Effector CD4-positive, alpha-beta T cell (primary cell): ENCODE data around the gene LPCAT3.
"Not testable (repeated sequence)": the region's sequence is repeated elsewhere in the genome, so short reads cannot be mapped to it uniquely, and the experiment has no call there.

Experiments
- DNase-seq: peaks from one replicate; pipeline ENCODE4 v3.0.0-alpha.2; 2020
- total RNA-seq: gene quantifications from one replicate; lab custom pipeline; 2026; lab: John Stamatoyannopoulos, UW

LPCAT3 gene, protein sequence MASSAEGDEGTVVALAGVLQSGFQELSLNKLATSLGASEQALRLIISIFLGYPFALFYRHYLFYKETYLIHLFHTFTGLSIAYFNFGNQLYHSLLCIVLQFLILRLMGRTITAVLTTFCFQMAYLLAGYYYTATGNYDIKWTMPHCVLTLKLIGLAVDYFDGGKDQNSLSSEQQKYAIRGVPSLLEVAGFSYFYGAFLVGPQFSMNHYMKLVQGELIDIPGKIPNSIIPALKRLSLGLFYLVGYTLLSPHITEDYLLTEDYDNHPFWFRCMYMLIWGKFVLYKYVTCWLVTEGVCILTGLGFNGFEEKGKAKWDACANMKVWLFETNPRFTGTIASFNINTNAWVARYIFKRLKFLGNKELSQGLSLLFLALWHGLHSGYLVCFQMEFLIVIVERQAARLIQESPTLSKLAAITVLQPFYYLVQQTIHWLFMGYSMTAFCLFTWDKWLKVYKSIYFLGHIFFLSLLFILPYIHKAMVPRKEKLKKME
- total RNA-seq, result 24.6 reads per million, percentile 51 among the genes with 10 or more reads in this experiment

DNA sequence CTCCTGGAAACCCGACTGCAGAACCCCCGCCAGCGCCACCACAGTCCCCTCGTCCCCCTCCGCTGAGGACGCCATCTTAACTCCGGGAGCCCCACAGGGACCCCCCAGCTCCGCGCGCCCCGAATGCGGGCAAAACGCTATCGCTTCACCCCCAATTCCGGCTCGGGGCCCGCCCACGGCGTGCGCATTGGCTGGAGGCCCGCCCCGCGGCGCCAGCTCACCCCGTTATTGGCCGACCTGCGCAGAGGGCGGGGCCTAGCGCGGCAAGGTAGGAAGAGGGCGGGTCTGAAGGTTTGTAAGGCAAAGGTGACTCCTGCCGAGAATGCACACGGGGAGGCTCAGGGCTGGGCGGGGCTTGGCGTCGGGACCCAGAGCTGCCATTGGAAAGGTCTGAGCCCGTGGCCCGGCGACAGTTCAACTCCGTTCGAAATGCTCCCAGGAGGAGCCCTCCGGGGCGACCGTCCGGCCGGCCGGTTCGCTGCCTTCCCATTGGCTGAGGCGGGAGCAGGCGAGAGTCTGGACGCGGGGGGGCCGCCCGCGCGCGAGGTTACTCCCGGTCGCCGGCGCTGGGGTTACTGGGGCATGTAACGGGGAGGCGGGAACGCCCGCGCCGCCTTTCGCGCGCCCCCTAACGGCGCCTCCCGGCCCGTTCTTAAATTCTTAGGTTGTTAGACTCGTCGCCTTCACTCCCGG lies at the start of gene LPCAT3:
Gene LPCAT3, minus strand, starts transcription at position 127 of the 693 bp plus-strand sequence. Its CDS starts 52 bp downstream, at position 75.
- peak; percentile 95 for DNase-seq

DNA sequence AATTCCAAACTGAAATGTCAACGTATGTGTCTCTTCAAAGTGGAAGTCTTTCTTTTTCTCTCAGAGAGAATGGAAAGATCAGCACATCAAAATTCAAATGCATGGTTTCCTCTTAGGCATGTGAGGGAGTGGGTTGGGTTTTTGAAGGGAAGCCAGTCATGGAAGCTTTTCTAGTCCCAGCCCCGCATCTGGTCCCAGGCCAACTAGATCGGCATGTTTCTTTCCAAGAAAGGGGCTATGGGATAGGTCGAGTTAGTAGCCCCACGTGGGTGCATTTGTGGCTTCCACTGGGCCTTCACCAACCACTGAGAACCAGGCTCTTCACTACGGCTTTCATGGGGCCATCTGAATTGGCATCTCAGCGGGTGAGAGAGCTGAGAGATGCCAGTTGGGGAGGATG lies 48.8 kb upstream of the LPCAT3 start:
- DNase-seq, result no peak

DNA sequence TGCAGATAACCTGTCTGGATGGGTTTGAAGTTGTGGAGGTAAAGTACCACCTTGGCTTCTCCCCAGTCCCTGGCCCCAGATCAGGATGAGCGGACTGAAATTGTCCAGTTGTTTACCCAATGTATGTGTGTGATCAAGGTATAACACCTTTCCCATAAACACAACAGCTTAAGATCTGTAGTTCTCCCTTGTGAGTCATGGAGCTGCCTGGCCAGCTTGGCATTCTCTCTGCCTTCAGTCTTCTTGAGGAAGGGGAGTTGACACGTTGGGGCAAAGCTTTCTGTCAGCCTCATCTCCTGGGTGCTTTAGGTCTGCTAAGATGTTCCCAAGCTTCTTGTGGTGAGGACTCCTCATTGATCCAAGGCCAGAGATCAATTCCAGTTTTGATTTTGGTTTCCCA lies 48.3 kb upstream of the LPCAT3 start:
- no peak for DNase-seq

DNA sequence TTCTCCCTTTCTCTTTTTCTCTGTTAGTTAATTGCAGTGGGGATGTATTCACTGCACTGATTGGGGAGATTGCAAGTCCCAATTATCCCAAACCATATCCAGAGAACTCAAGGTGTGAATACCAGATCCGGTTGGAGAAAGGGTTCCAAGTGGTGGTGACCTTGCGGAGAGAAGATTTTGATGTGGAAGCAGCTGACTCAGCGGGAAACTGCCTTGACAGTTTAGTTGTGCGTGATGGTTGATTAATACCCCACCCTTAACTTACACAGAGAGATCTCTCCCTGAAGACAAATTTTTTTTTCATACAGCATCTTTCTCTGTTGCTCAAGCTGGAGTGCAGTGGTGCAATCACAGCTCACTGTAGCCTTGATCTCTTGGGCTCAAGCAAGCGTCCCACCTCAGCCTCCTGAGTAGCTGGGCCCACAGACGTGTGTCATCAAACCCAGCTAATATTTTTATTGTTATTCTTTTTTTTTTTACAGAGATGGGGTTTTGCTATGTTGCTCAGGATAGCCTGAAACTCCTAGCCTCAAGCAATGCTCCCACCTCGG lies 46.9 kb upstream of the LPCAT3 start:
- no peak for DNase-seq

DNA sequence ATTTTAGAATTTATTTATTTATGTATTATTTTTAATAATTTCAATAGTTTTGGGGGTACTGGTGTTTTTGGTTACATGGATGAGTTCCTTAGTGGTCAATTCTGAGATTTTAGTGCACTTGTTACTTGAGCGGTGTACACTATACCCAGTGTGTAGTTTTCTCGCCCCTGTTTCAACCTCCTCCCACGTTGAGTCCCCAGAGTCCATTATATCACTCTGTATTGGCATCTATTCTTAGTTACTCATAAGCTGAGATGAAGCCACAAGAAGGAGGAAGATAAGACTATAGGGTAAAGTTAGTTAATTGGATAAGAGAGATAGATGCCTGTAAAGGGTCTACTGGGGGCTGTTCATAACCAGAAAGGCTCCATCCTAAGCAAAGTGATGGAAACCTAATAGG lies 46.2 kb upstream of the LPCAT3 start:
- no peak for DNase-seq

DNA sequence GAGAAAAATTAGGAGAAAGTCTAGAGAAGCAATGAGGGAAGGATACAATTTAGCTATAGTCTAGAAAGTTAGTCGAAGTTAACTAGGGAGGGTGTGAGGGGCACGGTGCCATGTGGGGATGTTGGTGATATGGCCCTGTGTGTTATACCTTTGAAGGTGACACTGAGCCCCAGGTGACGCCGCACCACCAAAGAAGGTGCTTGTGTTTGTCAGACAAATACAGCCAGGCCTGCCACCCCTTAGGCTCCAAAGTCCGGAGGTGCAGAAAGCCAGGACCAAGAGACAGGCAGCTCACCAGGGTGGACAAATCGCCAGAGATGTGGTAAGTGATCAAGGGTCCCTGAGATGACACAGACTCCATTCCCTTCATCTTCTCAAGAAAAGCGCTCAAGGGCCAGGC lies 43.3 kb upstream of the LPCAT3 start:
- DNase-seq, result no peak

DNA sequence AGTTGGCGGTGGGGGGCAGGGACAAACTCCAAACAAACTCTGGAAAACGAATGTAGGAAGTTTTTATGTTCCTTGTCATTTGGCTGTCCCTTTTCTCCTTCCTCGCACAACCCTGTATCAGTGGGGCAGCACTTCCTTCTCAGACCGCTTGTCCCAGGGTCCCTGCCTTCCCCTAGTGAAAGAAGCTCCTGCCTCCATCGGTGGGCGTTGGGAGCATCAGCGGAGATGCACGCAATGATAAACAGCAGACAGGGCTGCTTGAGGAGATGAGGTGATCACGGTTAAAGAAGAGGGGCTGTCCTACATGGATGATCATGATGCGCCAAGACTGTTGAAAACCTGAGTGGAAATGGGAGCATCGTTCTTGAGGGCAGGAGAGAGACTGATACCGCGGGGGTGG lies 42.9 kb upstream of the LPCAT3 start:
- no peak for DNase-seq

DNA sequence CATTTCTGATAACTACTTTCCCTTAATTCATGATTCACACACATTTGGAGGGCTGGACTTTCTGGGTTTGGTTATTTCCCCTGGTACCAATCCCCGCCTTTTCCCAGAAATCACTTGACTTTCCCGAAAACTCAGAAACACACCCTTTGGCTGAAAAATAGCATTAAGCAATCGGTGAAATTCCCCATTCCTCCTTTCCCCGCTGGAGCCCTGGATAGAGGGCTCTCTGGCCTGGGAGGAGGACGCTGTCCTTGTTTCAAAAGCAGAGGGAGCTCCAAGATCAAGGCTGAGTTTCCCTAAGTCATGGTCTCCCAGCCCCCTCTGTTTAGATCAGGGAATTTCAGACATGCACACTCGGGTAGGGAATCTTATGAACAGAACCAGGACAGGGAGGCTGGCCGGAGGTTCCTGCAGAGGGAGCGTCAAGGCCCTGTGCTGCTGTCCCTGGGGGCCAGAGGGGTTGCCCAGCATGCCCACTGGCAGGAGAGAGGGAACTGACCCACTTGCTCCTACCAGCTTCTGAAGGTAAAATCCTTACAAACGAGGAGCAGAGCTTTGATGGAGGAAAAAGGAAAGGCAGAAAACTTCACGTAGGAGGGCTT lies 42.2 kb upstream of the LPCAT3 start, which contains the start of gene C1S:
Gene C1S, plus strand, starts transcription at position 366 of the 602 bp plus-strand sequence. CDS start 1,195 bp downstream, outside the sequence.
- no peak for DNase-seq

DNA sequence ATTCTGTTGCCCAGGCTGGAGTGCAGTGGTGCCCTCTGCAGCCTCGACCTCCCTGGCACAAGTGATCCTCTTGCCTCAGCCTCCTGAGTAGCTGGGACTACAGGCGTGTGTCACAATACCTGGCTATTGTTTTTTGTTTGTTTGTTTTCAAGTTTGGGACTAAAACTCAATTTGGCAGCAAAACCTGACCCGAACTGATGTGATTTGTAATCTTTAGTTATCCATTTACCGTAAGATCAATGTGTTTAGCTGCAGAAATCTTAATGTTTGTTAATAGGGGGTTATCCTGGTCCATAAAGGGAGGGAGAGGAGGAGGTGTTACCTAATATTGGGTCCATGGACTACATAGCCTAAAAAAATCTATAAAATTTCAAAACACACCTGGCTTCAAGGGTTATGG lies 41.5 kb upstream of the LPCAT3 start:
- DNase-seq, result no peak

DNA sequence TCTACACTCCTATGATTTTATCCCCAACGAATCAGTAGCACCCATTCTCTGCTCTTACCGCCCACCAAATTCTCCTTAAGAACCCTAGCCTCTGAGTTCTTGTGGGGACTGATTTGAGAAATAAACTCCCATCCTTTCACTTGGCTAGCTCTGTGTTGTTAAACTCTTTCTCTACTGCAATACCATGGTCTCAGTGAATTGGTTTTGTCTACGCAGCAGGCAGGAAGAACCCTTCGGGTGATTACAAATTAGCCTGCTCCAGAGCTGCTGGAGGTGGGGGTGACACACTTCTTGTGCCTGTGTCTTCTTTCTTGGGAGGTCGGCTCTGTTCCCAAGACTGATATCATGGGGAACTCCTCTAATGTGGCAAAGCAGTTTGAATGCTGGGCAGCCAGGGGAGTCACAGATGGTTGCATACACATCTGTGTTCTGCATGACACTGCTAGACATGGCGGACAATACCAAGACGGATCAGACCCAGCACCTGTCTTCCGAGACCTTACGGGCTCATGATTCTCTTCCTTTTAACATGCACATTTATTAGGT lies 40.6 kb upstream of the LPCAT3 start:
- no peak for DNase-seq

DNA sequence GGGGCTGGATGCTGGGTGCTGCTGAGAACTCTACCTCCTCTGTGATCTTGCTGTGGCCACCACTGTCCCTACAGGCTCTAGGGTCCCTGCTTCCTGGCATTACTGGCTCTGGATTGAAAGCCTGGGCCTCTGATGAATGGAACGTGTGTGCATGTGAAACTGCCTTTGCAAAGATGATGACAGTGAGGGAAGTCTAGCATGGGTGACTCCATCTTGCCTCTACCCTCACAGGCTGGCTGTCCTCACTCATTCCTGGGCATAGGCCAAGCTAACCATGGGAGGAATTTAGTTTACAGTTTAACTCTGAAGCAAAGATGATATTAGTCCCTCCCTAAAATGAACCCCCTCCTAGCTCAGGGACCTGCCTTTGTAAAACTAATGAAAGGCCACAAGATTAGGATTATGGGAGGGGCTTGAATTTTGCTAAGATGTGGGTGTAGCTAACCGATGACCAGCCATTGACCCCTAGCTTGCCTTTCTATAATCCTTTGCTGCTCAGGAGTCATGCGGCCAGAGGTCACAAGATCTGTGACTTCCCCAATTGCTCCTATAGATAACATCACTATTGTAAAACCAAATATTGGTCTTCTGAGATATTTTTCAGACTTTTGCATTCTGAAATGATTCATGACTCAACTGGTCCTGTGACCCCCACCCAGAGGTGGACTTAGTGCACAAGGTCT lies 40.0 kb upstream of the LPCAT3 start:
- DNase-seq, result no peak

DNA sequence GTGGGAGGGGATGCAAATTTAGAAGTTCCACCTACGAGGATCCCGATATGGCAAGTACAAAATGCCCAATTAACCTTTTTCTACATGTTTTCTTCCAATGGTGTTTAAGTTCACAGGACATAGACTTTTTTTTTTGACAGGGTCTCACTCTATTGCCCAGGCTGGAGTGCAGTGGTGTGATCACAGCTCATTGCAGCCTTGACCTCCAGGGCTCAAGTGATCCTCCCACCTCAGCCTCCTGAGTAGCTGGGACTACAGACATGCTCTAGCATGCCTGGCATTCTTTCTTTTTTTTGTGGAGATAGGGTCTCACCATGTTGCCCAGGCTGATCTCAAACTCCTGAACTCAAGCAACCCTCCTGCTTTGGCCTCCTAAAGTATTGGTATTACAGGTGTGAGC lies 37.5 kb upstream of the LPCAT3 start:
- DNase-seq, result not testable (repeated sequence)

DNA sequence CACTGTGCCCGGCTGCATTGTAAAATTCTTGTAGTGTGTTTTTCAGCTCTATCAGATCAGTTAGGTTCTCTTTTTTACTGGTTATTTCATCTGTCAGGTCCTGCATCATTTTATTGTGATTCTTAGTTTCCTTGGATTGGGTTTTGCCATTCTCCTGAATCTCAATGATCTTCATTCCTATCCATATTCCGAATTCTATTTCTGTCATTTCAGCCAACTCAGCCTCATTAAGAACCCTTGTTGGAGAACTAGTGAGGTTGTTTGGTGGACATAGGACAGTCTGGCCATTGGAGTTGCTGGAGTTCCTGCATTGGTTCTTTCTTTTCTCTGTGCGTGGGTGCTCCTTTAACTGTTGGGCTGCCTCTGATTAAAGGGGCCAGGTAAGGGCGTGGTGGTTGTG lies 36.6 kb upstream of the LPCAT3 start:
- no peak for DNase-seq

DNA sequence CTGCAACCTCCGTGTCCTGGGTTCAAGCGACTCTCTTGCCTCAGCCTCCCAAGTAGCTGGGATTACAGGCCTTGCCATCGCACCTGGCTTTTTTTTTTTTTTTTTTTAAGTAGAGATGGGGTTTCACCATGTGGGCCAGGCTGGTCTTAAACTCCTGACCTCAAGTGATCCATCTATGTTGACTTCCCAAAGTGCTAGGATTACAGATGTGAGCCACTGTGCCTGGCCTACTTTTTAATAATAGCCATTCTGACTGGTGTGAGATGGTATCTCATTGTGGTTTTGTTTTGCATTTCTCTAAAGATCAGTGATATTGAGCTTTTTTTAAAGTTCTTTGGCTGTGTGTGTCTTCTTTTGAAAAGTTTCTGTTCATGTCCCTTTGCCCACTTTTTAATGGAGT lies 31.7 kb upstream of the LPCAT3 start:
- not testable (repeated sequence) for DNase-seq

DNA sequence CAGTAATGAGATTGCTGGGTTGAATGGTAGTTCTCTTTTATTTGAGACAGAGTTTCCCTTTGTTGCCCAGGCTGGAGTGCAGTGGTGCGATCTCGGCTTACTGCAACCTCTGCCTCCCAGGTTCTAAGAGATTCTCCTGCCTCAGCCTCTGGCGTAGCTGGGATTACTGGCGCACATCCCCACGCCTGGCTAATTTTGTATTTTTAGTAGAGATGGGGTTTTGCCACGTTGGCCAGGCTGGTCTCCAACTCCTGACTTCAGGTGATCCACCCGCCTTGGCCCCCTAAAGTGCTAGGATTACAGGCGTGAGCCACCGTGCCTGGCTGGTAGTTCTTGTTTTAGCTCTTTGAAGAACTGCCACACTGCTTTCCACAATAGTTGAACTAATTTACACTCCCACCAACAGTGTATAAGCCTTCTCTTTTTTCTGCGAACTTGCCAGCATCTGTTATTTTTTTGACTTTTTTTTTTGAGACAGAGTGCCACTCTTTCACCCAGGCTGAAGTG lies 31.2 kb upstream of the LPCAT3 start:
- DNase-seq, result not testable (repeated sequence)

DNA sequence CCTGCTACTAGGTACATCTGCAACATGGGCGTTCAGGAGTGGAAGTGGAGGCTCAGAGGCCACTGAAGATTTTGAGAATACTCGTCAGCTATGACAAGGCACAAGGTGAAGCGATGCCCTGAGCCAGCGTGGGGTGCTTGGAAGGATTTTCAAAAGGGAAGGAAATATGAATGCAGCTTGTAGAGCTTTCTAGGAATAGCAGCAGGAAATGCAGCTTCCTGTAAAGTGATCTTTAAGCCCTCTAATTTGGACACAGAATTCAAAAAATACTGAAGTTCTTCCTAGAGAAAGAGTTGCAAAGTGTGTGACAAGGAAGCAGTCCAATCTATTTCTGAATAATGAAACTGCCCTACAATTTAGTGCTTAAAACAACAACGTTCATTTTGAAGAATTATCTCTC lies 29.0 kb upstream of the LPCAT3 start:
- DNase-seq, result no peak

DNA sequence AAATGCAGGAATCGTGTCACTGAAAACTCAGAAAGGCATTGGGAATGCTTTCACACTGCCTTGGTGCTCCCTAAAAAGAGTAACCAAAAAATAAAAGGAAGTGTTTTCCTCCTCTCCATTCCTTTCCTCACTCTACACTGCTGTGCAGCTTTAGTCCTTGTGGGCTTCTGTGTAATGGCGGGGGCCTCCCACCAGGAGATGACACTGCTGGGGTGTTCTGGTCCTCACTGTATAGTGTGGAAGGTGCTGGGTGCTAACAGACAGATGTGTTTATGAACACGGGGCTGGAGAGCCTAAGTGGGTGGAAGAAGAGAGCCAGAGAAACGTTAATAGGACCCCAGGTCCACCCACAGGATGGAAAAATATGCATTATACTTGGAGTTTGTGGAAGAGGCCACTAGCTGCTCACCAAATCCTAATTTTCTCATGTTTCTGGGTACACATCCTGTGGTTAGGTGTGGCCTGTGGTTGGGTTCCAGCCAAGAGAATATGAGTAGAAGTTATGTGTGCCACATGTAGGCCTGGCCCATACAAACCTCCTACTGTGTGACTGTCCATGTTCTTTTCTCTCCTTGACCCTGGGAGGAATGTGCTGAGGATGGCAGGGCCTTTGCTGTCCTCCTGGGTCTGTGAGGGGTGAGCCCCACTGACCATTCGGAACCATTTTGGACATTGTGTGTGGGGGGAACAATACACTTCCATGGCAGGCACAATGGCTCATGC lies 28.3 kb upstream of the LPCAT3 start:
- no peak for DNase-seq

DNA sequence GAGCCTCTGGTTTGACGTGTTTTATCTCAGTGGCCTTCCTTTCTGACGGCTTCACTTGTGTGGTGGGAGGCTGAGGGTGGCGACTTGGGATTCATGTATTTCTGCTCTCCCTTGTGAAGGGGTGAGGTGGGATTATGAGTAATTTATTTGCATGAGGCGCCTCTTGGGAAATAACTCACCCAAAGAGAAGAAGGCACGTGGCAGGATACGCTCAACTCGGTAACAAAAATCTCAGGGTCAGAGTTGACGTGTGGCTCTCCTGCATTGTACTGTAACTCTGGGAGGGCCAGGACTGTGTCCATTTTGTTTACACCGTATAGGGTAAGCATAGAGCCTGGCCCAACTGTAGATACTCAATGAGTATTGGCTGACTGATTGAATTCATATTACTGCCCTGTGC lies 27.6 kb upstream of the LPCAT3 start:
- DNase-seq, result no peak

DNA sequence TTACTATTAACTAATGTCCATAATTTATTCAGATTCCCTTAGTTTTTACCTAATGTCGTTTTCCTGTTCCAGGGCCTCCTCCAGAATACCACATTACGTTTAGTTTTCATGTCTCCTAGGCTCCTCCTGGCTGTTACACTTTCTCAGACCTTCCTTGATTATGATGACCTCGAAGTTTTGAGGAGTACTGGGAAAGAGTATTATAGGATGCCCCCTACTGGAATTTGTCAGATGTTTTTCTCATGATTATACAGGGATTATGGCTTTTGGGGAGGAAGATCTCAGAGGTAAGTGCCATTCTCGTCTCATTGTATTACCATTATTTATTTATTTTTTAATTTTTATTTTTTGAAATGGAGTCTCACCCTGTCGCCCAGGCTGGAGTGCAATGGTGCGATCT lies 24.6 kb upstream of the LPCAT3 start:
- no peak for DNase-seq

DNA sequence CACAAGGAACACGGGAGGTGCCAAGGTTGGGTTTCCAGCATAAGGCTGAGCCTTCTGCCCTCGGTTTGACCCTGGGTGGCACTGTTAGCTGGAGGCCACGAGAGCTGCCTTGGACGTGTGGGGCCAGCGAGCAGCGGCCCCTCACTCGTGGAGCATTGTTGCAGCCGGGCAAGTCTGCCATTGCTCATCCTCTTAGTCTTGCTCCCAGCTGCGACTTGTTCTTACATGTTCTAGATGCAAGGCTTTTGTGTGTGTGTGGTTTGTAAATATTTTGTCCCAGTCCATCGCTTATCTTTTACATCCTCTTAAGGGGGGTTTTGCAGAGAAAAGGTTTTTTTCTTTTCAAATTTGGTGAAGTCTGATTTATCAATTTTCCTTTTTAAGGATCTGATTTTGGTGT lies 21.1 kb upstream of the LPCAT3 start:
- DNase-seq, result no peak

DNA sequence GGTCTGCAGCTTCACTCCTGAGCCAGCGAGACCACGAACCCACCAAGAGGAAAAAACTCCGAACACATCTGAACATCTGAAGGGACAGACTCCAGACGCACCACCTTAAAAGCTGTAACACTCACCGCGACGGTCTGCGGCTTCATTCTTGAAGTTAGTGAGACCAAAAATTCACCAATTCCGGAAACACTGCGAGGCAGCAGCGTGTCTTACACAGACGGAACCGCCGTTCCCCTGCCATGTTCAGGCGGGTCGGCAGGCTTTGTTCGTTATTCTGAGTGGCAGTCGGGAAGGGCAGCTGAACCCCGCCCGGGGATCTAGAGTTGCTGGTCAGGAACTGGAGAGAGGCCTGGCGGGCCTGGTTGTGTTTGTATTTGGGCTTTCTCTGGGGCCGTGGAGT lies 20.3 kb upstream of the LPCAT3 start:
- DNase-seq, result no peak
